ENCODE data around the gene MYO9A. TPM values are rescaled to one million over a fixed set of nuclear protein-coding genes. Genes with fewer than 3 reads are reported as not detected.

Gene MYO9A
- total and polyA plus RNA-seq, 10 of the 15 experiments (the other 5 are each of a cell fraction or from before 2014, with no cell fraction given): 3.3 to 25.3 (median 12.2) TPM

GRCh38 chr15:71951134-71951533, 166.8 kb downstream of the MYO9A start:
- H3K27ac ChIP-seq (ENCODE audit: control insufficient read depth, insufficient read depth): no peak overlapping the region
- H3K4me1 ChIP-seq (ENCODE audit: control insufficient read depth, insufficient read depth, low read length): no peaks in the 10 kb centered on the region
- H4K20me1 ChIP-seq (ENCODE audit: control insufficient read depth, insufficient read depth): no peaks in the 10 kb centered on the region
- no peak overlapping the region for H3K9ac ChIP-seq (ENCODE audit: control insufficient read depth, insufficient read depth, low read length)
- no peak overlapping the region for H2AFZ ChIP-seq (ENCODE audit: control insufficient read depth, low read depth, low read length)
- ChIA-PET RAD21 (ENCODE audit: unreplicated experiment) (no interaction called here), POLR2A (no interaction called here), SMC1A (ENCODE audit: uncharacterized antibody, unreplicated experiment) (interaction anchor here (0.5 kb wide), 1 partner anchor 1417 kb away, joined by 5 read pairs; no protein-coding TSS in a partner anchor), CTCF (no interaction called here)
- intact Hi-C loops (cut with micrococcal nuclease; ENCODE audit: unreplicated experiment): no loop called here
- no peak overlapping the region for H3K4me2 ChIP-seq (ENCODE audit: control insufficient read depth, insufficient read depth)
- no TSS peak for BruUV-seq (replicated peaks)
- no peak overlapping the region for H3K4me3 ChIP-seq
- H3K27me3 ChIP-seq (replicated peaks in 1 of 2; ENCODE audit: control insufficient read depth in 2 of 2, insufficient read depth in 2 of 2, low read length in 1 of 2): no peaks in the 10 kb centered on the region
- DNase-seq (ENCODE audit: low read depth, low spot score): no peak
- in situ Hi-C loops (cut with MboI): no loop called here
- TF ChIP-seq ZNF622 (IDR thresholded peaks at IDR 0.05) (no peak), ETV6 (conservative IDR thresholded peaks at IDR 0.05 in 1 of 2, IDR thresholded peaks at IDR 0.05 in 1 of 2; ENCODE audit: borderline replicate concordance in 1 of 2, low read depth in 1 of 2) (no peak), NR2F1 (conservative IDR thresholded peaks at IDR 0.05) (no peak), TCF3 (IDR thresholded peaks at IDR 0.05; ENCODE audit: borderline replicate concordance, insufficient read depth, low read depth, low read length) (no peak), ZSCAN29 (IDR thresholded peaks at IDR 0.05) (no peak), BCLAF1 (IDR thresholded peaks at IDR 0.05) (no peak), ESRRA (IDR thresholded peaks at IDR 0.05; ENCODE audit: low read length) (no peak), PKNOX1 (IDR thresholded peaks at IDR 0.05) (no peak), POU2F2 (IDR thresholded peaks at IDR 0.05; ENCODE audit: borderline replicate concordance, low read depth, low read length) (no peak), SIN3A (IDR thresholded peaks at IDR 0.05; ENCODE audit: low read depth, low read length) (no peak), BCL3 (IDR thresholded peaks at IDR 0.05; ENCODE audit: borderline replicate concordance, insufficient read depth, low read depth, low read length, poor library complexity, severe bottlenecking) (no peak), USF1 (IDR thresholded peaks at IDR 0.05; ENCODE audit: borderline replicate concordance, extremely low read length, insufficient read depth, low read depth, low read length) (no peak), CREB1 (IDR thresholded peaks at IDR 0.05; ENCODE audit: low read depth) (no peak)
- H3K36me3 ChIP-seq (ENCODE audit: control insufficient read depth in 2 of 2, insufficient read depth in 2 of 2, low read length in 1 of 2): no peaks in the 10 kb centered on the region
- 100% methylated on average over 2 of the region's 2 CpGs for WGBS (ENCODE audit: insufficient coverage, insufficient replicate concordance, low lambda C conversion rate, missing lambda C conversion rate)
- H3K79me2 ChIP-seq (ENCODE audit: control insufficient read depth, insufficient read depth, low read length): no peaks in the 10 kb centered on the region
- no peak for ATAC-seq
- H3K9me3 ChIP-seq (replicated peaks; ENCODE audit: control insufficient read depth, insufficient read depth, low read length): no peaks in the 10 kb centered on the region
- FAIRE-seq: no peak

Measured in GM12878 (cell line).